ENCODE results near the gene FAM222A.

FAM222A gene

GRCh38 chr12:109721276-109721675, 7.7 kb downstream of the FAM222A start:
- Histone ChIP-seq H3K4me1 (peaks cover 49% of the 10 kb centered on the region), H3K36me3 (peaks cover 92% of the 10 kb centered on the region), H3K27me3 (no peaks in the 10 kb centered on the region), H3K4me3 (ENCODE audit: low read depth, low read length) (peak overlapping the region; percentile 99; the same call in 1 of the 2 replicates), H3K9me3 (no peaks in the 10 kb centered on the region)
- no peak for DNase-seq
- TF ChIP-seq CTCF (IDR thresholded peaks at IDR 0.05; ENCODE audit: low read depth, low read length): no peak

- no peak for TF ChIP-seq CTCF (IDR thresholded peaks at IDR 0.05; ENCODE audit: low read depth, low read length)
- Histone ChIP-seq H3K36me3 (peaks cover 92% of the 10 kb centered on the region), H3K4me1 (peaks cover 56% of the 10 kb centered on the region), H3K4me3 (ENCODE audit: low read depth, low read length) (peak overlapping the region; percentile 26), H3K9me3 (no peaks in the 10 kb centered on the region), H3K27me3 (no peaks in the 10 kb centered on the region)
- DNase-seq: no peak
Observed at GRCh38 chr12:109722022-109722720, 8.5 kb downstream of the FAM222A start.

GRCh38 chr12:109722721-109723094, 9.1 kb downstream of the FAM222A start:
- peaks cover 59% of the 10 kb centered on the region for H3K4me1 ChIP-seq
- H3K4me3 ChIP-seq (ENCODE audit: low read depth, low read length): peak overlapping the region; percentile 2; the same call in 1 of the 2 replicates

GRCh38 chr12:109723311-109723881, 9.8 kb downstream of the FAM222A start:
- Histone ChIP-seq H3K36me3 (peaks cover 94% of the 10 kb centered on the region), H3K27me3 (no peaks in the 10 kb centered on the region), H3K9me3 (no peaks in the 10 kb centered on the region), H3K4me1 (peaks cover 64% of the 10 kb centered on the region), H3K4me3 (ENCODE audit: low read depth, low read length) (no peak overlapping the region)
- no peak for TF ChIP-seq CTCF (IDR thresholded peaks at IDR 0.05; ENCODE audit: low read depth, low read length)
- no peak for DNase-seq

More at GRCh38 chr12:109722721-109723094, 9.1 kb downstream of the FAM222A start:
- no peak for TF ChIP-seq CTCF (IDR thresholded peaks at IDR 0.05; ENCODE audit: low read depth, low read length)
- no peak for DNase-seq
- H3K27me3 ChIP-seq: no peaks in the 10 kb centered on the region
- H3K36me3 ChIP-seq: peaks cover 92% of the 10 kb centered on the region
- H3K9me3 ChIP-seq: no peaks in the 10 kb centered on the region

- H3K4me1 ChIP-seq: peaks cover 62% of the 10 kb centered on the region
- no peak for DNase-seq
- H3K4me3 ChIP-seq (ENCODE audit: low read depth, low read length): no peak overlapping the region
- TF ChIP-seq CTCF (IDR thresholded peaks at IDR 0.05; ENCODE audit: low read depth, low read length): no peak
- peaks cover 94% of the 10 kb centered on the region for H3K36me3 ChIP-seq
- no peaks in the 10 kb centered on the region for H3K9me3 ChIP-seq
- no peaks in the 10 kb centered on the region for H3K27me3 ChIP-seq
Observed at GRCh38 chr12:109724321-109724892, 10.8 kb downstream of the FAM222A start.
